ENCODE data around the gene DUSP1.

The DUSP1 gene

GRCh38 chr5:172743112-172743959 is 27.7 kb downstream of the DUSP1 start:
- DNase-seq, result no peak

DNA sequence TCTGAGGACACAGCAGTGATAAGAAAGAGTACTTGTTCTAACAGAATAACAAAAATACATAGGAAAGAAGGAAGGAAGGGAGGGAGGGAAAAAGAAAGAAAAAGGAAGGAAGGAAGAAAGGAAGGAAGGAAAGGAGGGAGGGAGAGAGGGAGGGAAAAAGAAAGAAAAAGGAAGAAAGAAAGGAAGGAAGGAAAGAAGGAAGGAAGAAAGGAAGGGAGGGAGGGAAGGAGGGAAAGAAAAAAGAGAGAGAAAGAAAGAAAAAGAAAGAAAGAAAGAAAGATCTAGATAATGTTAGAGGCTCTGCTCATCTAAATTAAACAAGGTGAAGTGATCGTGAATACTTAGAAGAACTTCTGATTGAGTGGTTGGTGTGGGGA is 29.8 kb downstream of the DUSP1 start:
- DNase-seq, result no peak

DNA sequence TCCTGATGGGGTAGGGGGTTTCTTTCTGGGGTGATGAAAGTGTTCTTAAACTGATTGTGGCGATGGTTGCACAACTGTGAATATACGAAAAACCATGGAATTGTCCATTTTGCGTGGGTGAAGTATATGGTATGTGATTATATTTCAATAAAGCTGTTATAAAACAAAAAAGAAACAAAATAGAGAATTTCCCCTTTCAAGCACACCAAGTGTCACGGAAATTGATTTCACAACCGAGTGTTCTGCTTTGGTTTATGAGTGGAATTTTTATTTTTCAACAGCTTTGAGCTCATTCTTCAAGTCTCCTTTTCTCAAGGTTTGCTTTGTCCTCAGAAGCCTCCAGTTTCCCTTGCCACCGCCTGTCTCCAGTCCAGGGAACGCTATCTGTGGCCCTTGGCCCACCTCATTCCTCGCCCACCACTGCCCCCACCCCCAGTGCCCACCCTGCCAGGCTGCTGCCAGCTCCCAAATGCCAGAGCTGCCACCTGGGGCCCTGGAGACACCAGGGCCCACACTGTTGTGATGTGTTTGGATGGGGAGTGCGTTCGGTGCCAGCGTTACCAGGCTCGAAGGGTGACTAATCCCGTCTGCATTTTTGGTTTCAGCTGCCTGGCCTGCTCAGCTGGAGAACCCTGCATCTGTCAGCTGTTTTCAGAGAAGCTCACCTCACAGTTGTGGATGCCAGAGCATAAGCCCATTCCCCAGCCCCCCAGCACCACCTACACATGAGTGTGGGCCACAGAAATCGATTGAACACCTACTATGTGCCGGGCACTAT is 30.4 kb downstream of the DUSP1 start:
- DNase-seq, result no peak

DNA sequence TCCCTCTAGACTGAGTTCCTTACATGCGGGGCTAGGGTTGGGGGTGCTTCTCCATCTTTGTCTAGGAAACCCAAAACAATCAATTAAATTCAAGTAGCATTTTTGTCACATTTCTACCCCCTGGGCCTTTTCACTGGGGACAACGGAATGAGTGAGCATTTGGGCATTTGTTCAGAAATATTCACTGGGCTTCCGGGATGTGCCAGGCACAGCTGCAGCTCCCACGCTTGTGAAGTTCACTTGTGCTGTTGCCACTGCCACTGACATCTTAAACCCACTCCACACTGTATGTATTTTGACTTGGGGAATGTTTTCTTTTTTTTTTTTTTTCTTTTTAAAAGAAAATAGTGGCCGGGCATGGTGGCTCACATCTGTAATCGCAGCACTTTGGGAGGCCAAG is 31.6 kb downstream of the DUSP1 start:
- no peak for DNase-seq

DNA sequence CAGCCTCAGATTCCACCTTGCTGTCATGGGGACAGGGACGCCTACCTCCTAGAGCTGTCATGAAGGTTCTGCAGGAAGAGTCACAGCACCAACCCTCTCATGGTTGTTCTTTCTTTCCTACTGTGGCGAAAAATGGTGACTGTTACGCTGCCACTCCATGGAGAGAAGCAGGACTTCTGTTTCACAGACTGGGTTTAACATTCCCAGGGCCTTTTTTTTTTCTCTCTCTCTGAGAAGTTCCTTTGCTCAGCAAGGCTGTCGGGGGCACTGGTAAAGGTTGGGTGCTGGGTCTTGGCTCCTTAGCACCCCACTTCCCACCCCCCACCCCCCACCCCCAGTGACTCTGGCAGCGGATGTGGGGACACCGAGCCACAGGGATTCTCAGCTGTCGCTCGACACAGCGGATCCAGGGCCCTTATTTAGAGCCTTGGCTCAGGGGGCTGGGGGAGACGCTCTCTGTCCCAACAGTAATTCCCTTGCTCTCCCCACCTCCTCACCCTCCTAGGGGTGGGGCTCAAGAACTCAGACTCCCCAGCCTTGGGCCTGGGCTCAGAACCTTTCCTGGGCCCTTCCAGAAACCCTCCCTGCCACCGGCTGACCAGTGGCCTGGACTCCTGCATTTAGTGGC is 34.4 kb downstream of the DUSP1 start:
- no peak for DNase-seq

DNA sequence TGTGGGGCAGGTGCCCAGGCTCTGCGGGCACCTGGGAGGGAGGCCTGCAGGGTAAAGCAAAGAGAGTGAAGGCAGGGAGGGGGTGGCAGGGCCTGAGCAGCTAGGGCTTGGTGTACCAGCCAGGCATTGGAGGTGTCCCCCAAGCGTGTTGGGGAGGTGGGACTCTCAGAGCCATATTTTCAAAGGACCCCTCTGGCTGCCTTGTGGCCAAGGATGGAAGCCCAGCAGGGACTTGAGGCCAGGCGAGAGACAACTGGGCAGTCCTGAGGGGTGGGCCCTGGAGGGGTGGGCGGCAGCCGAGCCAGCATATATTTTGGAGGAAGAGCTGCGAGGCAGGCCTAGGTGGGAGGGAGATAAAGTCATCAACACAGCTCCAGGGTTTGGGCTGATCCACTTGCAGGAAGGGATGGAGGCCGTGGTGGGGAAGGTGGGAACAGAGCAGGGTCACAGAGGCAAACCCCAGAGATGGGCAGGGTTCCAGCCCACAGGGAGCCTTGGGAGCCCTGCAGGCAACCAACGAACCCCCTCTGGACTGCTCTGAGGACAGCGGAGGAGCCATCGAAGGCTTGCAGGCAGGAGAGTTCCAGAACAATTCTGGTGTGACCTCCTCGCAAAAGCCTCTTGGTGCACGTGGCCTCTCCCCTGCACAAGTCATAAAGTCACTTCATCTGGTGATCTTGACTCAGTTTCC is 35.7 kb downstream of the DUSP1 start:
- no peak for DNase-seq

GRCh38 chr5:172733974-172734346 is 37.0 kb downstream of the DUSP1 start:
- no peak for DNase-seq

DNA sequence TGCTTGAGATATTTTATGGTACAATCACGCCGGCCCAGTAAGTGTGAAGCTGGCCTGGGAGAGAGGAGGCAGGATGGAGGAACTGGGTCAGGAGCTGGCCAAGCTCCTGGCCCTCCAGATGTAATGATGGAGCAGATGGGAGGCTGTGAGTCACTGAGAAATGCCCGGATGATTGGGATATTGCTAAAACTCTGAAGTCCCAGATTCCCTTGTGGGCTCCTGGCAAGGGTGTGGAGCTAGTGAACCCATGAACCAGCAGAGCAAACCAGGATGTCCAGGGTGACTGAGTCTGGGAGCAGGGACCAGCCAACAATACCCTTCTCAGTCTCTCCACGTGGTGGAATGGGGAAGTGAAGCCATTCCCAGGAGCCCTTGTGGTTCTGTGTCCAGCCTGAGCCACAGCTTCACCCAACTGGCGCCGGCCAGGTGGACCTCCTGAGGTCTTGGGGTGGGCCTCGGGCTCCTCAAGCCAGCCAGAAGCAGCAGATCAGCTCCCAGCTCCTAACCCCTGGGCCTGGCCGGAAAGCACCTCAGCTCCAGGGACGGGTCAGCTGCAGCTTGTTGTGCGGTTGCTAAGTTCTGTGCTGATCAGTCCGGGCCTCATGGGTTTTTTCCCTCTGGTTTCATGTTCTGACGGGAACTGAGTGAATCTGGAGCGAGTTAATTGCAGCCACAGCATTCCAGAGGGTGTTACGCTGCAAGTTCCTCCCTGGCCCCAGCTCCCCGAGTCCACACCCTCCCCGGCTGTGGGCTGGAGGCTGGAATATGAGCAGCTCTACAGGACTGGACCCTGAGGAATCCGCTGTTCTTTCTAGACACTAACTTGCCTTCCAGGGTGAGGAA is 37.6 kb downstream of the DUSP1 start:
- DNase-seq, result no peak

DNA sequence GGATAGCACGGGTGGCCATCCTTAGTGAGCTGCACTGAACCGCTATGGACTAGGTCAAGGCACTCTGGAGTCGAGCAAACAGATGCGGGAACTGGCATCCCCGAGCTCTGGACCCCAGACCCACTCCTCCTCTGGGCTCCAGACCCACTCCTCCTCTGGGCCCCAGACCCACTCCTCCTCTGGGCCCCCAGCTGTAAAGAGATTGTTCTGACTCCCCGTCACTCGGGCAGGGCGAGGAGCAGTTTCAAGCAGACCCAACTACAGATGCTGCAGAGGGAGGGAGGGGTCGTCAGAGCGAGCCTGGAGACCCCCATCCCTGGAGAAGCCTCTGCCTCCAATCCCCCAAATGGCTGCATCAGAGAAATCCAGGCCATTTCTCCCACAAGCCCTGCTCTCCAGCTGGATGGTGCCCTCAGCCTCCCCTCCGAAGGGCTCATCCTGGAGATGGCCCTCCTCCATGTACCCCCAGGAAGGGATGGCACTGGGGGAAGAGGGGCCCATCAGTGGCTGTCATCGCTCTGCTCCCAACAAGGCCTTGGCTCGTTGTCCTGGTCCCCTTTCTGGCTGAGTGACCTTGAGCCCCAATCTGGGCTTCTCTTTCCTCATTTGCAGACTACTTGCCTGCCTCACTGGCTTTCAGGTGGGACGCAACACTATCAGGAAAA is 38.7 kb downstream of the DUSP1 start:
- no peak for DNase-seq

GRCh38 chr5:172731680-172732074 is 39.3 kb downstream of the DUSP1 start:
- DNase-seq, result no peak

- no peak for DNase-seq
Measured at GRCh38 chr5:172730981-172731679, 39.9 kb downstream of the DUSP1 start.

- DNase-seq, result no peak
Measured at GRCh38 chr5:172730222-172730621, 40.8 kb downstream of the DUSP1 start.

GRCh38 chr5:172729588-172729987 is 41.4 kb downstream of the DUSP1 start:
- DNase-seq, result no peak

DNA sequence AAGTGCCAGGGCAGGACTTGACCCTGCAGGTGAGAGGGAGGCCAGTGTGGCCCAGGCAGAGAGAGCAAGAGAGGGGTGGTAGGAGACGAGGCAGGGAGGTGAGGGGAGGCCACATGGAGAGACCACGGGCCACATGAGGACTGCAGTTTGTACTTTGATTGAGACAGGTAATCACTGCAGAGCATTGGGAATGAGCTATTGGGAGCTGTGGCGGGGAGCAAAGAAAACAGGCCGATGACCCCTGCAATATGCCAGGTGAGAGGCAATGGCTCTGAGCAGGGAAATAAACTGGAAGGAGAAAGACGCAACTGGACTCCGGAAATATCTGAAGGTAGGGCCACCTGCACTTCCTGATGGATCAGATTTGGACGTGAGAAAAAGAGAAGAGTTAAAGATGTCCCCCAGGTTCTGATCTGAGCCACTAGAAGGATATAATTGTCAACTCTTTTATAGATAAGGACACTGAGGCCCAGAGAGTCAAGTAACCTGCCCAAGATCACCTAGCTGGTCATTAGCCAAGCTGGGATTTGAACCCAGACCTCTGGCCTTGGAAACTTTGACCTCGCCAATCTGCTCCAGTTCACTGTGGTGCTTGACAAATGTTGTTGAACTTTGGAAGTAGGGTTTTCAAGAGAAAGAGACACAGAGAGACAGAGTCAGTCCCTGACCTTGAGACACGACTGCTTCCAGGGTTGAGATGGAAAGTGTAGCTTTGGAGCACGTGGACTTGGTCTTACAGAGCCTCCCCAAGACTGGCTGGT is 42.3 kb downstream of the DUSP1 start:
- no peak for DNase-seq

GRCh38 chr5:172727551-172727950 is 43.4 kb downstream of the DUSP1 start:
- no peak for DNase-seq

- no peak for DNase-seq
Measured at GRCh38 chr5:172726966-172727365, 44.0 kb downstream of the DUSP1 start.

- DNase-seq, result no peak
Measured at GRCh38 chr5:172725785-172726184, 45.2 kb downstream of the DUSP1 start.

DNA sequence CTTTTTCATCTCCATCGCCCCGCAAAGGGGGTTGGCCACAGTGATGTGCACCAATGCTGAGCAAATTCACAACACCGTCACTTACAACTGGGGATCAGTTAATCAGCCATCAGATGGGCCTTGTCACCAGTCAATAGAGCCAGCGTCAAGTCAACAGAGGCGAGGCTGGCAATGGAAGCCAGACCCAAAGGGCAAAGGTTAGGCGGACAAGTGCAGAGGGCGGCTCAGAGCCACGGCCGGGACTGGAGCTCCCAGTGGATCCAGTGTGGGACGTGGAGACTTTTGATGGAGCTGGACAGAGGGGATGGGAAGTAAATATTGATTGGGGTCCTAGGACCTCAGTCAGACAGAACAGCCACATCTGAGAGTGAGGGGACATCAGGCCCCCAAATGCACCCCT is 45.7 kb downstream of the DUSP1 start:
- no peak for DNase-seq

GRCh38 chr5:172724242-172725183 is 46.5 kb downstream of the DUSP1 start:
- no peak for DNase-seq

Data from activated T-cell treated with anti-CD3 and anti-CD28 coated beads, Interleukin-2, amount 50 U/mL, for 48 hours (primary cell).